Body of pancreas (tissue), 4 donors: ENCODE data around the gene PTP4A2. TPM values are rescaled to one million over a fixed set of nuclear protein-coding genes. Genes with fewer than 3 reads are reported as not detected.
"Not testable (repeated sequence)": the region's sequence is repeated elsewhere in the genome, so short reads cannot be mapped to it uniquely, and the experiment has no call there.

Source experiments
- ATAC-seq: fragments of 150-250 bp; one replicate; pipeline ENCODE4 v1.9.1; 2016
- DNase-seq, 4 donors: peaks; one replicate each; pipeline ENCODE4 v3.0.0-alpha.2; 2019
- H3K27ac ChIP-seq, 4 donors: fragments of 200-600 bp; sonication (generic); 1 replicate in 3 of 4; 2 replicates in 1 of 4; pipeline versions ENCODE4 v1.5.1 to v1.6.1; 2016 to 2019; ENCODE audit warnings: mild to moderate bottlenecking in 1 of 4, mixed read lengths in 1 of 4, moderate library complexity in 1 of 4
- H3K27me3 ChIP-seq, 2 donors: fragments of 200-600 bp; sonication (generic); one replicate each; pipeline ENCODE4 v1.6.0; 2016; ENCODE audit warnings: mild to moderate bottlenecking in 1 of 2
- H3K36me3 ChIP-seq, 2 donors: fragments of 200-600 bp; sonication (generic); replicated peaks in 1 of 2; 2 replicates each; pipeline ENCODE4 v1.5.1; 2016; ENCODE audit warnings: low read depth in 2 of 2; ENCODE audit not compliant: insufficient read depth in 1 of 2
- H3K4me1 ChIP-seq: fragments of 200-600 bp; sonication (generic); one replicate; pipeline ENCODE4 v1.6.0; 2016
- H3K4me3 ChIP-seq, 2 donors: fragments of 200-600 bp; sonication (generic); 1 replicate in 1 of 2; 2 replicates in 1 of 2; pipeline ENCODE4 v1.5.1; 2016 to 2019
- H3K9me3 ChIP-seq, 3 donors: fragments of 200-600 bp; sonication (generic); 1 replicate in 2 of 3; 2 replicates in 1 of 3; pipeline ENCODE4 v1.5.1; 2016
- CTCF ChIP-seq, 7 experiments: fragments of 450-650 bp in 4 of 7; fragments of 200-600 bp in 3 of 7; sonication (generic) in 3 of 7; IDR thresholded peaks; one replicate each; pipeline ENCODE4 v1.5.1; 2016 to 2019; ENCODE audit warnings: antibody characterized with exemption in 7 of 7
- POLR2A ChIP-seq, 3 donors: fragments of 450-650 bp; IDR thresholded peaks; one replicate each; pipeline ENCODE4 v1.6.1; 2016; ENCODE audit warnings: antibody characterized with exemption in 3 of 3, mild to moderate bottlenecking in 2 of 3
- WGBS, 2 donors: methylation state at CpG; one replicate each; pipeline ENCODE4 v1.1.5; 2017; 5-methylcytosine and 5-hydroxymethylcytosine counted together
- intact Hi-C: fragments of 100-400 bp; cut with DNase I; formaldehyde crosslinking; loops from one replicate; pipeline ENCODE4 v1.15.1; 2023
- total RNA-seq, 2 donors: library from RNA; depleted of rRNA; stranded (reverse); fragments of >200 nt; gene quantifications; one replicate each; pipeline ENCODE4 v1.1.0, GENCODE V29; 2016

The PTP4A2 gene
- total RNA-seq, 2 donors from 2014 or later: 79.6 to 103 TPM

- intact Hi-C loops: no loop called here
- Histone ChIP-seq H3K27me3 (no peaks in the 10 kb centered on the region), H3K27ac (peak overlapping the region; percentile 8 to 90 (median 61)), H3K9me3 (no peaks in the 10 kb centered on the region), H3K4me3 (no peak overlapping the region), H3K36me3 (no peaks in the 10 kb centered on the region), H3K4me1 (peaks cover 95% of the 10 kb centered on the region)
- no peak for TF ChIP-seq CTCF (IDR thresholded peaks at IDR 0.05)
- no peak for TF ChIP-seq POLR2A (IDR thresholded peaks at IDR 0.05)
- no peak for ATAC-seq
- WGBS, 2 donors: 29 to 49% methylated on average over 3 of the region's 3 CpGs
- DNase-seq: no peak
Measured at GRCh38 chr1:31927661-31927980, 10.5 kb downstream of the PTP4A2 start.

- Histone ChIP-seq H3K27me3 (no peaks in the 10 kb centered on the region), H3K4me1 (peaks cover 95% of the 10 kb centered on the region), H3K4me3 (no peak overlapping the region), H3K9me3 (no peaks in the 10 kb centered on the region), H3K27ac (peak overlapping the region in 3 of 4 donors; percentile 41 to 90 (median 81)), H3K36me3 (no peaks in the 10 kb centered on the region)
- intact Hi-C loops: no loop called here
- ATAC-seq (no peak), DNase-seq (no peak)
- 36 to 46% methylated on average over 8 of the region's 8 CpGs for WGBS, 2 donors
- TF ChIP-seq POLR2A (IDR thresholded peaks at IDR 0.05) (no peak), CTCF (IDR thresholded peaks at IDR 0.05) (no peak)
Measured at GRCh38 chr1:31926853-31927660, 11.1 kb downstream of the PTP4A2 start.

GRCh38 chr1:31926252-31926651 lies 11.9 kb downstream of the PTP4A2 start:
- Histone ChIP-seq H3K36me3 (no peaks in the 10 kb centered on the region), H3K27me3 (no peaks in the 10 kb centered on the region), H3K4me3 (no peak overlapping the region), H3K27ac (peak overlapping the region in 3 of 4 donors; percentile 41 to 90 (median 81)), H3K4me1 (peaks cover 95% of the 10 kb centered on the region), H3K9me3 (no peaks in the 10 kb centered on the region)
- 50 to 53% methylated on average over 2 of the region's 2 CpGs for WGBS, 2 donors
- no peak for TF ChIP-seq CTCF (IDR thresholded peaks at IDR 0.05)
- no peak for TF ChIP-seq POLR2A (IDR thresholded peaks at IDR 0.05)
- no peak for ATAC-seq
- intact Hi-C loops: no loop called here
- no peak for DNase-seq

GRCh38 chr1:31925824-31926223 lies 12.3 kb downstream of the PTP4A2 start:
- H3K27me3 ChIP-seq, intact Hi-C loops, ATAC-seq, H3K4me3 ChIP-seq, DNase-seq, H3K9me3 ChIP-seq, H3K36me3 ChIP-seq: not testable (repeated sequence)
- WGBS, 2 donors: 64 to 85% methylated on average over 13 of the region's 13 CpGs
- H3K4me1 ChIP-seq: peaks cover 95% of the 10 kb centered on the region
- peak overlapping the region in 2 of 4 donors; percentile 11 to 90 for H3K27ac ChIP-seq

GRCh38 chr1:31924839-31925238 lies 13.3 kb downstream of the PTP4A2 start:
- peaks cover 90% of the 10 kb centered on the region for H3K4me1 ChIP-seq

More at GRCh38 chr1:31924839-31925238, 13.3 kb downstream of the PTP4A2 start:
- DNase-seq: no peak
- no peaks in the 10 kb centered on the region for H3K36me3 ChIP-seq
- no peak for ATAC-seq
- 11 to 13% methylated on average over 1 of the region's 1 CpG for WGBS, 2 donors
- no peak overlapping the region for H3K4me3 ChIP-seq
- no peaks in the 10 kb centered on the region for H3K27me3 ChIP-seq
- no peaks in the 10 kb centered on the region for H3K9me3 ChIP-seq
- peak overlapping the region in 3 of 4 donors; percentile 11 to 90 (median 64) for H3K27ac ChIP-seq
- intact Hi-C loops: no loop called here
- no peak for TF ChIP-seq POLR2A (IDR thresholded peaks at IDR 0.05)
- no peak for TF ChIP-seq CTCF (IDR thresholded peaks at IDR 0.05)
